Measurements from ENCODE around the gene CD9.
A peak's percentile ranks its signal among the peaks of the same experiment; 100 is the strongest.

CD9 gene

DNA sequence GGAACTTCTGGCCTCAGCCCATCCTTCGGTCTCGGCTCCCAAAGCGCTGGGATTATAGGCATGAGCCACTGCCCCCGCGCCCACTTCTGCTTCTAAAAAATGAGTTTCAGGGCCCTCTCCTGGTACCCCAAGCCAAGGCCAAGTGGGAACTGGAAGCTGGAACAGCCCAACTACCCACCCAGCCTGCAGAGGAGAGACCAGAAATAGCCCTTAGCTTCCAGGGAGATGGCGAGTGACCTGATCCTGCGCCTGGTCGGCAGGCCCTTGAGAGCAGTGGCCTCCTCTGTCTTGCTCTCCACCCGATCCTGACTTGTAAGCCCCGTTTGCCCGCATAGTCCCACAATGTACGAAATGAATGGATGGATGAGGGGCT, 79.0 kb downstream of the CD9 start:
- in situ Hi-C loops (cut with HindIII; ENCODE audit: low pct_ligation_motif_present, low sequenced_read_pairs) = no loop called here
- H3K27me3 ChIP-seq (replicated peaks) = no peaks in the 10 kb centered on the region
- TF ChIP-seq, protein P1, sequence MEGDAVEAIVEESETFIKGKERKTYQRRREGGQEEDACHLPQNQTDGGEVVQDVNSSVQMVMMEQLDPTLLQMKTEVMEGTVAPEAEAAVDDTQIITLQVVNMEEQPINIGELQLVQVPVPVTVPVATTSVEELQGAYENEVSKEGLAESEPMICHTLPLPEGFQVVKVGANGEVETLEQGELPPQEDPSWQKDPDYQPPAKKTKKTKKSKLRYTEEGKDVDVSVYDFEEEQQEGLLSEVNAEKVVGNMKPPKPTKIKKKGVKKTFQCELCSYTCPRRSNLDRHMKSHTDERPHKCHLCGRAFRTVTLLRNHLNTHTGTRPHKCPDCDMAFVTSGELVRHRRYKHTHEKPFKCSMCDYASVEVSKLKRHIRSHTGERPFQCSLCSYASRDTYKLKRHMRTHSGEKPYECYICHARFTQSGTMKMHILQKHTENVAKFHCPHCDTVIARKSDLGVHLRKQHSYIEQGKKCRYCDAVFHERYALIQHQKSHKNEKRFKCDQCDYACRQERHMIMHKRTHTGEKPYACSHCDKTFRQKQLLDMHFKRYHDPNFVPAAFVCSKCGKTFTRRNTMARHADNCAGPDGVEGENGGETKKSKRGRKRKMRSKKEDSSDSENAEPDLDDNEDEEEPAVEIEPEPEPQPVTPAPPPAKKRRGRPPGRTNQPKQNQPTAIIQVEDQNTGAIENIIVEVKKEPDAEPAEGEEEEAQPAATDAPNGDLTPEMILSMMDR (IDR thresholded peaks at IDR 0.05; ENCODE audit: low read depth, low read length, missing control alignments) = no peak
- no peaks in the 10 kb centered on the region for H3K36me3 ChIP-seq (replicated peaks)
- no peak for DNase-seq
- H3K4me3 ChIP-seq (ENCODE audit: low read depth, low read length) = no peak overlapping the region
- H3K27ac ChIP-seq = no peak overlapping the region

DNA sequence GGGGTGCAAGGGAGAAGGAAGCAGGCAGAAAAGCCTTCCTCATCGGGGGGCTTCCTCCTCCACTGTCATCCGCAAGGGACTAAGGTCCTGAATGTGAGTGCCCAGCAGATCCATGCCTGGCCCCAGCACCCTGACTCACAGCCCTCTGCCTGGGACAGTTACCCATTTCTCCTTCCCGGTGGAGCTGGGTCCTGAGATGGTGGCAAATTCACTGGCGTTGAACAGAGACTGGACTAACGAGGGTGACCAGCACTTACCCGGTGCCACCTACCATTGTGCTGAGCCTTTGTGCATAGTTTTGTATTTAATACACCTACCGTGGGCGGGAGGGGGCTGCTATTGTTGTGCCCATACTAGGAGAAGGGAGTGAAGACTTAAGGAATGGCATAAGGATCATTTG, 79.4 kb downstream of the CD9 start:
- no peak overlapping the region for H3K27ac ChIP-seq
- TF ChIP-seq, protein P1 (IDR thresholded peaks at IDR 0.05; ENCODE audit: low read depth, low read length, missing control alignments) = no peak

DNA sequence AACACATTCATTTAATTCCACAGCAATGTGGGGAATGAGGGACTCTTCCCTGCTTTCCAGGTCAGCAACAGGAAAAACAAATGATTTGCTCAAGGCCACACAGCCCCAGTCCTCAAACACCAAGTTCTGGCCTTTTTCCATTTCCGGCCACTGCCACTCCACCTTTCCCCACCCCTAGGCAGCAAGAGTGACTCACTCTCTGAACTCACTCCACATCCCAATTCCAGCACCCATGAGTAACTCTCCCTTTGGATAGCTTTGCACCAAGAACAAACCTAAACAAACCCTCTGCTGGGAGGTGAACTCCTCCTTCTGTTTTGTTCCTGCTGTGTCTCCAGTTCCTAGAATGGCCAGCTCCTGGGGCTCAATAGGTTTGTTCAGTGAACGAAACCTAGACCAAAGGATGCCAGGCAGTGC, 79.9 kb downstream of the CD9 start:
- peak; percentile 68 for DNase-seq
- H3K36me3 ChIP-seq (replicated peaks) = no peaks in the 10 kb centered on the region
- H3K27ac ChIP-seq = peak overlapping the region; percentile 73
- TF ChIP-seq, protein P1 (IDR thresholded peaks at IDR 0.05; ENCODE audit: low read depth, low read length, missing control alignments) = no peak
- in situ Hi-C loops (cut with HindIII; ENCODE audit: low pct_ligation_motif_present, low sequenced_read_pairs) = no loop called here
- H3K27me3 ChIP-seq (replicated peaks) = no peaks in the 10 kb centered on the region
- no peak overlapping the region for H3K4me3 ChIP-seq (ENCODE audit: low read depth, low read length)

More for the DNA sequence above, 79.4 kb downstream of the CD9 start:
- Histone ChIP-seq H3K36me3 (replicated peaks) (no peaks in the 10 kb centered on the region), H3K27me3 (replicated peaks) (no peaks in the 10 kb centered on the region), H3K4me3 (ENCODE audit: low read depth, low read length) (no peak overlapping the region)
- DNase-seq = no peak
- in situ Hi-C loops (cut with HindIII; ENCODE audit: low pct_ligation_motif_present, low sequenced_read_pairs) = no loop called here

DNA sequence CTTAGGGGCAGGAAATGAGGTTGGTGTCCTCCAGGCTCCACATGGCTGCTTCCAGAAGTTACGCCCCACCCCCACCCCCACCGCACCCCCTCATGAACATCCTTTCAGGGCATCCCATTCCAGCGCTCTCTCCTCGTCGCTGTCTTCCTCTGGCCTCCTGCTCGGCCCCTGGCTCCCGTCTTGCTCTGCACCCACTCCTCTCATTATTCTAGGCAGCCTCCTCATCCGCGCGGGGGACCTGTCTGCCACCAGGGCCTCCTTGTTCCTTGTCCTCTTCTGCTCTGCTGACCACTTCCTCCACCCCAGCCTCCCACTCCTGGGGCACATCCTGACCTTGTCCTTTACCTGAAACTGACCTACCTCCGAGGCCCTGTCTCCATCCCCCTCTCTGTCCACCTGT, 80.5 kb downstream of the CD9 start:
- DNase-seq = no peak
- in situ Hi-C loops (cut with HindIII; ENCODE audit: low pct_ligation_motif_present, low sequenced_read_pairs) = no loop called here
- H3K27ac ChIP-seq = peak overlapping the region; percentile 73
- TF ChIP-seq, protein P1 (IDR thresholded peaks at IDR 0.05; ENCODE audit: low read depth, low read length, missing control alignments) = no peak
- H3K4me3 ChIP-seq (ENCODE audit: low read depth, low read length) = no peak overlapping the region
- H3K36me3 ChIP-seq (replicated peaks) = no peaks in the 10 kb centered on the region
- no peaks in the 10 kb centered on the region for H3K27me3 ChIP-seq (replicated peaks)

DNA sequence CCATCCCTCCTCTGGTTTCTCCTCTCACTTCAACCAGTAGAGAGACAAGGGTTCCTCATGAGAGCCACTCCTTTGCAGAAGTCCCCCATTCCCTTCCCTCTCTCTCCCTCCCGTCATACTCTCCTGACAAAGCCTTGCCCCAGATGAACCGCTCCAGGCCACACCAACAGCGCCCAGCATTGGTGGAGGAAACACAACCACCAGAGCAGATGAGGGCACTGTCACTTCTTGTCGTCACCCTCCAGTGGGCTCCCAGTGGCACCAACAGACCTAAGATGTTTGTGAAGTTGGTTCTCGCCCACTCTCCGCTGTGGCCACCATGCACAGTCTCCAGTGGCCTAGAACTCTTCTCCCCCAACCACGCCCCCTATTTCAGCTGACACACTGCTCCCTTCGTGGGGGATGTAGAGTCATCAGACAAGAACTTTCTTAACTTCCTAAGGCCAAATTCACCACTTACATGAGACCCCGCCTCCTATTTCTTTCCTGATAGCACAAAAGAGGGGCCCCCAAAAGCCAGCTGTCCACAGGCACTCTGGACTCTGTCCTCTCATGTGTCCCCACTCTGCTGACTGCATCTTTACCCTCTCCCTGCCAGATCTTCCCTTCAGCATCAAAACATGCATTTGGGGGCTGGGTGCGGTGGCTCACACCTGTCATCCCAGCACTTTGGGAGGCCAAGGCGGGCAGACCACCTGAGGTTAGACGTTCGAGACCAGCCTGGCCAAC, 81.0 kb downstream of the CD9 start:
- Histone ChIP-seq H3K36me3 (replicated peaks) (no peaks in the 10 kb centered on the region), H3K4me3 (ENCODE audit: low read depth, low read length) (no peak overlapping the region), H3K27me3 (replicated peaks) (no peaks in the 10 kb centered on the region), H3K27ac (no peak overlapping the region)
- TF ChIP-seq, protein P1 (IDR thresholded peaks at IDR 0.05; ENCODE audit: low read depth, low read length, missing control alignments) = no peak
- in situ Hi-C loops (cut with HindIII; ENCODE audit: low pct_ligation_motif_present, low sequenced_read_pairs) = no loop called here
- no peak for DNase-seq

DNA sequence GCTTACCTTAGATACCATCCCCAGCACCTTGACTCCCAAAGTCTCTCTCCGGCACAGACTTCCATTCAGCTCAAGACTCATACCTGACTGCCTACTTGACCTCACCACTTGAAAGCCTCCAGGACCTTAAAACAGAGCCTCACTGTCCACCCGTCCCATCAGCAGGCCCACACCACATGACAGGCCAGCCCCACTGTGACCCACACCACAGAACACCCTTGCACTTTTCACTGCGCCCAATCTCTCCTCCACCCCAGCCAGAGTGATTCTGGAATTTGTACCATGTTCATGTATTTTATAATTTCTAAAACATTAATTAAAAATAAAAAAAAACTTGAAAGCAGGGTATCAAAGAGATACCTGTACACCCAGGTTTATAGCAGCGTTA, 82.2 kb downstream of the CD9 start:
- in situ Hi-C loops (cut with HindIII; ENCODE audit: low pct_ligation_motif_present, low sequenced_read_pairs) = no loop called here
- no peak overlapping the region for H3K4me3 ChIP-seq (ENCODE audit: low read depth, low read length)
- no peaks in the 10 kb centered on the region for H3K27me3 ChIP-seq (replicated peaks)
- DNase-seq = no peak
- H3K36me3 ChIP-seq (replicated peaks) = no peaks in the 10 kb centered on the region
- no peak overlapping the region for H3K27ac ChIP-seq
- TF ChIP-seq, protein P1 (IDR thresholded peaks at IDR 0.05; ENCODE audit: low read depth, low read length, missing control alignments) = no peak

Measured in brain microvascular endothelial cell (primary cell).